Measurements from ENCODE around the gene MSRB3. TPM values are rescaled to one million over a fixed set of nuclear protein-coding genes. Genes with fewer than 3 reads are reported as not detected.

MSRB3 gene
- total RNA-seq, 1 donor from 2014 or later: not detected

DNA sequence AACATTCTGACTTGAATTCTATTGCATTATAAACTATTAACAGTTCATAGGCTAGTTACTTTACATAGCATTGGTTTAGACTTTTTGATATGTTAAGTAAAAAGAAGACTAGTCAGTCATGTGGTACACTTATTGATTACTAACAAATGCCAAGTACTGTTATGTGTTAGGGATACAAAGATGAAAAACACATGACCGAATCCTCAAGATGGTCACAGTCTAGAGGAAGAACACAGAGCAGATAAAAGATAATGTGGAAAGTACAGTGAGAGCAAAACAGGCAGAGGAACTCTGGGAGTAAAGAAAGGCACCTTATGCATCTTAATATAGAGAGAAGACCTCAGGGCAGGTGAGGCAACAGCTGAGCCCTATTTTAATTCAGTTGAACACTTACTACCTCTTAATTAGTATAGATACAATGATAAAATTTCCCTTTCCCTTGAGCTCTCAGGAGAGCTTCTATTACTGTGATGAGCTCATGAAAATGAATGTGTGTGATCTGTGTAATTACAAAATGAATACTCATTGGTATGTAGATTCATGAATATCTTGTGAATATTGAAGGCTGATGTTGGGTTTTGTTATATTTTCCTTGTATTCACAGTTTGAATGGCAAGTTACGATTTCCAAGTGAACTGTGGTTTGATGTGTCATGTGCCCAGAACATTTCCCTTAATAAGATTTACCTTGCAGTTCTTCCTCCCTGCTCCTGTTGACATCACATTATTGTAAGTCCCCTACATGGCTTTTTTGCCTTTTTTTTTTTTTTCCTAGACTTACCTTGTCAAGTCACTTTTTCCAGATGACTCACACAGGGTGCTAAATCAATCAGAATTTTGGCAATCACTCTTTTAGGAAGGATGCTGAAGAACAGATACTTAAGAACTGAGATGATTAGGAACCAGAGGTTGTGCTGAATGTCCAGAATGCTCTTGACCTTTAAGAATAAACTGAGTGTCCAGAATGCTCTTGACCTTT lies 29.5 kb upstream of the MSRB3 start:
- no peaks in the 10 kb centered on the region for H3K4me1 Mint-ChIP-seq
- ATAC-seq (ENCODE audit: low read depth) (no peak), DNase-seq (no peak)
- intact Hi-C loops (cut with micrococcal nuclease): no loop called here
- no peaks in the 10 kb centered on the region for H3K27me3 Mint-ChIP-seq
- H3K4me3 Mint-ChIP-seq: no peak overlapping the region
- ChIA-PET CTCF (no interaction called here), POLR2A (no interaction called here)
- no peak overlapping the region for H3K27ac Mint-ChIP-seq
- TF ChIP-seq CTCF (IDR thresholded peaks at IDR 0.05): no peak
- H3K9me3 Mint-ChIP-seq: no peaks in the 10 kb centered on the region
- peaks cover 30% of the 10 kb centered on the region for H3K36me3 Mint-ChIP-seq (ENCODE audit: low read depth)

GRCh38 chr12:65252515-65252914 lies 26.0 kb upstream of the MSRB3 start:
- no peak overlapping the region for H3K4me3 Mint-ChIP-seq
- no peaks in the 10 kb centered on the region for H3K27me3 Mint-ChIP-seq
- H3K4me1 Mint-ChIP-seq: no peaks in the 10 kb centered on the region
- POLR2A ChIA-PET: no interaction called here
- H3K27ac Mint-ChIP-seq: no peak overlapping the region
- H3K36me3 Mint-ChIP-seq (ENCODE audit: low read depth): peaks cover 9% of the 10 kb centered on the region
- no peak for DNase-seq
- intact Hi-C loops (cut with micrococcal nuclease): no loop called here
- no peak for TF ChIP-seq CTCF (IDR thresholded peaks at IDR 0.05)
- no peaks in the 10 kb centered on the region for H3K9me3 Mint-ChIP-seq
- CTCF ChIA-PET: no interaction called here
- no peak for ATAC-seq (ENCODE audit: low read depth)

- Mint-ChIP-seq H3K9me3 (no peaks in the 10 kb centered on the region), H3K4me1 (no peaks in the 10 kb centered on the region), H3K27me3 (no peaks in the 10 kb centered on the region), H3K27ac (no peak overlapping the region), H3K36me3 (ENCODE audit: low read depth) (no peaks in the 10 kb centered on the region), H3K4me3 (no peak overlapping the region)
- ChIA-PET POLR2A (no interaction called here), CTCF (no interaction called here)
- DNase-seq (no peak), ATAC-seq (ENCODE audit: low read depth) (no peak)
- no peak for TF ChIP-seq CTCF (IDR thresholded peaks at IDR 0.05)
- intact Hi-C loops (cut with micrococcal nuclease): no loop called here
Measured at GRCh38 chr12:65257986-65258385, 20.5 kb upstream of the MSRB3 start.

DNA sequence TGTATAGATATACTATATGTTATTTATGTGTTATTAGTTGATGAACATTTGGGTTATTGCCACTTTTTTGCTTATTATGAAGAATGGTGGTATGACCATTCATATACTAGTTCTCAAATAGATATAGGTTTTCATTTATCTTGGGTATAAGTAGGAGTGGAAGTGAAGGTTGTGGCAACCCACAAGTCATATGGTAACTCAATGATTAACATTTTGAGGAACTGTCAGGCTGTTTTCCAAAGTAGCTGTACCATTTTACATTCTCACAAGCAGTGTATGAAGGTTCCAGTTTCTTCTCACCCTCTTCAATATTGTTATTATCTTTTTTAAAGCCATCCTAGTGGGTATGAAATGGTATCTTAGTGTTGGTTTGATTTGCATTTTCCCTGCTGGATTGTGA lies 19.0 kb upstream of the MSRB3 start:
- Mint-ChIP-seq H3K4me3 (no peak overlapping the region), H3K27me3 (no peaks in the 10 kb centered on the region), H3K27ac (no peak overlapping the region), H3K9me3 (no peaks in the 10 kb centered on the region), H3K36me3 (ENCODE audit: low read depth) (no peaks in the 10 kb centered on the region), H3K4me1 (no peaks in the 10 kb centered on the region)
- intact Hi-C loops (cut with micrococcal nuclease): no loop called here
- DNase-seq: no peak
- ChIA-PET POLR2A (no interaction called here), CTCF (no interaction called here)
- ATAC-seq (ENCODE audit: low read depth): no peak
- no peak for TF ChIP-seq CTCF (IDR thresholded peaks at IDR 0.05)

DNA sequence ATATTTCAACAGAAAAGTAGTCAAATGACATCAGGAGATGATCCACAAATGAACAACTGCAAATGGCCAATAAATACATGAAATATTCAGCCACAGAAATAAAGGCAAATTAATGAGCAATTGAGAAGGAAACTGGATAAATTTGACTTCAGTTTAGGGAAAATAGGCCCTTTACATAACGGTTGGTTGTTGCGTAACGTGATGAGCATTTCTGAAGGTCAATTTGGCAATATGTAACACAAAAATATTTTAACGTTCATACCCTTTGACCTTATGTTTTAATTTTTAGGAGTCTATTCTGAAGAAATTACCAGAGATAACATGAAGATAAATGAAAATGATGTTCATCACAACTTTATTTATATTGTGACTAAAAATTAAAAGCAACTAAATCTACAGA lies 14.7 kb upstream of the MSRB3 start:
- intact Hi-C loops (cut with micrococcal nuclease): no loop called here
- TF ChIP-seq CTCF (IDR thresholded peaks at IDR 0.05): no peak
- H3K27ac Mint-ChIP-seq: no peak overlapping the region
- ATAC-seq (ENCODE audit: low read depth) (no peak), DNase-seq (no peak)
- no peak overlapping the region for H3K4me3 Mint-ChIP-seq
- no peaks in the 10 kb centered on the region for H3K4me1 Mint-ChIP-seq
- POLR2A ChIA-PET: no interaction called here
- H3K9me3 Mint-ChIP-seq: no peaks in the 10 kb centered on the region
- H3K27me3 Mint-ChIP-seq: peaks cover 14% of the 10 kb centered on the region
- H3K36me3 Mint-ChIP-seq (ENCODE audit: low read depth): no peaks in the 10 kb centered on the region
- CTCF ChIA-PET: no interaction called here

All from activated B cell treated with CpG ODN at 0.5 μM for 24 hours (primary cell).